Liver (tissue), 3 donors: ENCODE measurements around the gene NPY5R.

Source experiments
- GABPA ChIP-seq, 2 donors: IDR thresholded peaks in 1 of 2; conservative IDR thresholded peaks in 1 of 2; 2 replicates each; pipeline ENCODE4 v1.6.1; 2016; ENCODE audit warnings: antibody characterized with exemption in 2 of 2, mild to moderate bottlenecking in 1 of 2, moderate library complexity in 1 of 2
- HNF4A ChIP-seq, 2 donors: conservative IDR thresholded peaks; 2 replicates each; pipeline ENCODE4 v1.6.1; 2016; ENCODE audit warnings: antibody characterized with exemption in 2 of 2, mild to moderate bottlenecking in 2 of 2
- JUND ChIP-seq, 2 donors: IDR thresholded peaks; 2 replicates each; pipeline ENCODE4 v1.6.1; 2016; ENCODE audit warnings: antibody characterized with exemption in 2 of 2
- RAD21 ChIP-seq, 2 donors: IDR thresholded peaks; 2 replicates each; pipeline ENCODE4 v1.6.1; 2016; ENCODE audit warnings: antibody characterized with exemption in 2 of 2, mild to moderate bottlenecking in 2 of 2
- SP1 ChIP-seq: IDR thresholded peaks from 2 replicates; pipeline ENCODE4 v1.6.1; 2018; ENCODE audit warnings: antibody characterized with exemption, mild to moderate bottlenecking
- TAF1 ChIP-seq: conservative IDR thresholded peaks from 2 replicates; pipeline ENCODE4 v1.6.1; 2016; ENCODE audit warnings: antibody characterized with exemption, mild to moderate bottlenecking
- YY1 ChIP-seq: IDR thresholded peaks from 2 replicates; pipeline ENCODE4 v1.6.1; 2016; ENCODE audit warnings: antibody characterized with exemption, mild to moderate bottlenecking
- TF ChIP-seq, protein P1 (sequence below): IDR thresholded peaks from 2 replicates; pipeline ENCODE4 v1.6.1; 2016; ENCODE audit warnings: antibody characterized with exemption, mild to moderate bottlenecking
- TF ChIP-seq, protein P2 (sequence below): fragments of 150-350 bp; IDR thresholded peaks from 2 replicates; pipeline ENCODE4 v1.5.1; 2017; ENCODE audit warnings: improper control_type of control experiment, low read depth, low read length; ENCODE audit not compliant: missing input control
- TF ChIP-seq, protein P3 (sequence below): IDR thresholded peaks from 2 replicates; pipeline ENCODE4 v1.6.1; 2016; ENCODE audit warnings: antibody characterized with exemption
- TF ChIP-seq, protein P4 (sequence below): IDR thresholded peaks from 2 replicates; pipeline ENCODE4 v1.6.1; 2016; ENCODE audit warnings: antibody characterized with exemption
- donor health status: healthy.
- donor health status: healthy.

DNA sequence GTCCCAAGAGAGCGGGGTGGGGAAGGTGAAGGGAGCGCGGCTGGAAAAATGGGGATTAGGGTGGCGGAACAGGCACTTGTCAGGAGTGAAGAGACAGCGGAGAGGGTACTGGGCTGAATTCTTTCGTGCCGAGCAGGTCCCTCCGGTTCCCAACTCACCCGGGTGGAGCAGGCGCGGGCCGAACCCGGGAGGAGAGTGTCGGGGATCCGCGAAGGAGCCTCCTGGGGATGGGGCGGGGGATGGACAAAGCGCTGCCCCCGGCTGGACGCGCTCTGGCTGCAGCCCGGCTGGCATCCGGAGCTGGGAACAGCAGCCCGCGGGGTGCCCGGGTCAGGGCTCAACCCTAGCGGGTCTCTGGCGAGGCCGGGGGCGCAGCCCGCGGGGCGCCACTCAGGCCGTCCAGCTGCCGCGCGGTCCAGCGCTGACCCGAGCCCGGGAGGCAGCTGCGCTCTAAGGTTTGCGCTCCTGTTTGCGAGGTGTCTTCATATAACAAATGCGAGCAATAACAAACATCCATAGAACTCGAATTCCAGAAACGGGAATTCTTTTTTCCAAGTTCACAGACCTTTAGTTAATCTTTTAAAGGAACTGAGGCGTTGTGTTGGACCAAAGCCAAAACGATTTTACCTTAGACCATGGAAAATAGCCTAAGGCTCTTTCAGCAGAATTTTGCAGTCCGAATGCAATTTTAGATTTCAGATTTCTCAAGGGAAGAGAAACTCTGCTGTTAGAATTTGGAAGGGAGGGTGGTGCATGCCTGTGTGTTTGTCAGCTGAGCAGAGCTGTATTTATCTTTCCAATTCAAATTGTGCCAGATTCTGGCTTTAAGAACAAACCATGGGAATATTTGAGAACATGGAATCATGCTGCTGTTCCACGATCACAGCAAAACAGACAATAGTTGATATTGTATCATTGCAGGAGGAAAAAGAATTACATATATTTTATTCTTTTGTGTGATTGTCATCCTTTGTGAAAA lies 744 bp downstream of the NPY5R start:
- TF ChIP-seq SP1 (no peak), YY1 (no peak), RAD21 (IDR thresholded peaks at IDR 0.05) (no peak), GABPA (IDR thresholded peaks at IDR 0.05 in 1 of 2, conservative IDR thresholded peaks at IDR 0.05 in 1 of 2) (no peak), TAF1 (no peak), HNF4A (conservative IDR thresholded peaks at IDR 0.05) (no peak), JUND (IDR thresholded peaks at IDR 0.05) (no peak)
- TF ChIP-seq, protein P1, sequence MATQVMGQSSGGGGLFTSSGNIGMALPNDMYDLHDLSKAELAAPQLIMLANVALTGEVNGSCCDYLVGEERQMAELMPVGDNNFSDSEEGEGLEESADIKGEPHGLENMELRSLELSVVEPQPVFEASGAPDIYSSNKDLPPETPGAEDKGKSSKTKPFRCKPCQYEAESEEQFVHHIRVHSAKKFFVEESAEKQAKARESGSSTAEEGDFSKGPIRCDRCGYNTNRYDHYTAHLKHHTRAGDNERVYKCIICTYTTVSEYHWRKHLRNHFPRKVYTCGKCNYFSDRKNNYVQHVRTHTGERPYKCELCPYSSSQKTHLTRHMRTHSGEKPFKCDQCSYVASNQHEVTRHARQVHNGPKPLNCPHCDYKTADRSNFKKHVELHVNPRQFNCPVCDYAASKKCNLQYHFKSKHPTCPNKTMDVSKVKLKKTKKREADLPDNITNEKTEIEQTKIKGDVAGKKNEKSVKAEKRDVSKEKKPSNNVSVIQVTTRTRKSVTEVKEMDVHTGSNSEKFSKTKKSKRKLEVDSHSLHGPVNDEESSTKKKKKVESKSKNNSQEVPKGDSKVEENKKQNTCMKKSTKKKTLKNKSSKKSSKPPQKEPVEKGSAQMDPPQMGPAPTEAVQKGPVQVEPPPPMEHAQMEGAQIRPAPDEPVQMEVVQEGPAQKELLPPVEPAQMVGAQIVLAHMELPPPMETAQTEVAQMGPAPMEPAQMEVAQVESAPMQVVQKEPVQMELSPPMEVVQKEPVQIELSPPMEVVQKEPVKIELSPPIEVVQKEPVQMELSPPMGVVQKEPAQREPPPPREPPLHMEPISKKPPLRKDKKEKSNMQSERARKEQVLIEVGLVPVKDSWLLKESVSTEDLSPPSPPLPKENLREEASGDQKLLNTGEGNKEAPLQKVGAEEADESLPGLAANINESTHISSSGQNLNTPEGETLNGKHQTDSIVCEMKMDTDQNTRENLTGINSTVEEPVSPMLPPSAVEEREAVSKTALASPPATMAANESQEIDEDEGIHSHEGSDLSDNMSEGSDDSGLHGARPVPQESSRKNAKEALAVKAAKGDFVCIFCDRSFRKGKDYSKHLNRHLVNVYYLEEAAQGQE, result no peak
- TF ChIP-seq, protein P2, sequence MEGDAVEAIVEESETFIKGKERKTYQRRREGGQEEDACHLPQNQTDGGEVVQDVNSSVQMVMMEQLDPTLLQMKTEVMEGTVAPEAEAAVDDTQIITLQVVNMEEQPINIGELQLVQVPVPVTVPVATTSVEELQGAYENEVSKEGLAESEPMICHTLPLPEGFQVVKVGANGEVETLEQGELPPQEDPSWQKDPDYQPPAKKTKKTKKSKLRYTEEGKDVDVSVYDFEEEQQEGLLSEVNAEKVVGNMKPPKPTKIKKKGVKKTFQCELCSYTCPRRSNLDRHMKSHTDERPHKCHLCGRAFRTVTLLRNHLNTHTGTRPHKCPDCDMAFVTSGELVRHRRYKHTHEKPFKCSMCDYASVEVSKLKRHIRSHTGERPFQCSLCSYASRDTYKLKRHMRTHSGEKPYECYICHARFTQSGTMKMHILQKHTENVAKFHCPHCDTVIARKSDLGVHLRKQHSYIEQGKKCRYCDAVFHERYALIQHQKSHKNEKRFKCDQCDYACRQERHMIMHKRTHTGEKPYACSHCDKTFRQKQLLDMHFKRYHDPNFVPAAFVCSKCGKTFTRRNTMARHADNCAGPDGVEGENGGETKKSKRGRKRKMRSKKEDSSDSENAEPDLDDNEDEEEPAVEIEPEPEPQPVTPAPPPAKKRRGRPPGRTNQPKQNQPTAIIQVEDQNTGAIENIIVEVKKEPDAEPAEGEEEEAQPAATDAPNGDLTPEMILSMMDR, result no peak
- TF ChIP-seq, protein P3, sequence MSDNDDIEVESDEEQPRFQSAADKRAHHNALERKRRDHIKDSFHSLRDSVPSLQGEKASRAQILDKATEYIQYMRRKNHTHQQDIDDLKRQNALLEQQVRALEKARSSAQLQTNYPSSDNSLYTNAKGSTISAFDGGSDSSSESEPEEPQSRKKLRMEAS, result no peak
- TF ChIP-seq, protein P4, sequence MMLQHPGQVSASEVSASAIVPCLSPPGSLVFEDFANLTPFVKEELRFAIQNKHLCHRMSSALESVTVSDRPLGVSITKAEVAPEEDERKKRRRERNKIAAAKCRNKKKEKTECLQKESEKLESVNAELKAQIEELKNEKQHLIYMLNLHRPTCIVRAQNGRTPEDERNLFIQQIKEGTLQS, result no peak
